ENCODE results near the gene FLYWCH2.
A peak's percentile ranks its signal among the peaks of the same experiment; 100 is the strongest.
"Not testable (repeated sequence)": the region's sequence is repeated elsewhere in the genome, so short reads cannot be mapped to it uniquely, and the experiment has no call there.

Gene FLYWCH2

DNA sequence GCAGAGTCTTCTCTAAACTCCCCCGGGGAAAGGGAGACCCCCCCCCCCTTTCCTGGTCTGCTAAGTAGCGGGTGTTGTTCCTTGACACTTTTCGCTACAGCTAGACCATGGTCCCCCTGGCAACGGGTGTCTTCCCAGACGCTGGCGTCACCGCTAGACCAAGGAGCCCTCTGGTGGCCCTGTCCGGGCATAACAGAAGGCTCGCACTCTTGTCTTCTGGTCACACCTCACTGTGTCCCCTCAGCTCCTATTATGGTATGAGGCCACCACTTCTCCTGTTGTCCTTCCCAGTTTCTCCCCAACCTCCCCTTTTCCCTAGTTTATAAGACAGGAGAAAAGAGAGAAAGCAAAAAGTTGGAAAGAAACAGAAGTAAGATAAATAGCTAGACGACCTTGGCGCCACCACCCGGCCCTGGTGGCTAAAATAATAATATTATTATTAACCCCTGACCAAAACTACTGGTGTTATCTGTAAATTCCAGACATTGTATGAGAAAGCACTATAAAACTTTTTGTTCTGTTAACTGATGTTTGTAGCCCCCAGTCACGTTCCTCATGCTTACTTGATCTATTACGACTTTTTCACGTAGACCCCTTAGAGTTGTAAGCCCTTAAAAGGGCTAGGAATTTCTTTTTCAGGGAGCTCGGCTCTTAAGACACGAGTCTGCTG lies 24.2 kb downstream of the FLYWCH2 start:
- not testable (repeated sequence) for FAIRE-seq; DNase-seq (ENCODE audit: extremely low spot score, insufficient read length, low read depth)

DNA sequence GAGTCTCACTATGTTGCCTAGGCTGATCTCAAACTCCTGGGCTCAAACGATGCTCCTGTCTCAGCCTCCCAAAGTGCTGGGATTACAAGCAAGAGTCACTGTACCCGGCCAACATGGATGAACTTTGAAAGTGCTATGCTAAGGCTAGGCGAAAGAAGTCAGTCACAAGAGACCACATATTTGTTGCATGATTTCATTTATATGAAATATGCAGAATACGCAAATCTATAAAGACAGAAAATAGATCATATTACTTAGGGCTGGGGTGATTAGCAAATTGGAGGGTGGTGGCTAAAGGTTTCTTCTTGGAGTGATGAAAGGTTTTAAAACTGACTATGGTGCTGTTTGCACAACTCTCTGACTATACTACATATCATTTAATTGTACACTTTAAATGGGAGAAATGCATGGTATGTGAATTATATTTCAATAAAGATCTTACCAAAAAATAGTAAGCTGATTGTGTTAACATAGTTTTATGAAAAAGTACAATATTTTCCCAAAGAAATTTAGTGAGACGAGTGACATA lies 27.5 kb downstream of the FLYWCH2 start:
- FAIRE-seq, result no peak
- DNase-seq (ENCODE audit: extremely low spot score, insufficient read length, low read depth), result no peak

DNA sequence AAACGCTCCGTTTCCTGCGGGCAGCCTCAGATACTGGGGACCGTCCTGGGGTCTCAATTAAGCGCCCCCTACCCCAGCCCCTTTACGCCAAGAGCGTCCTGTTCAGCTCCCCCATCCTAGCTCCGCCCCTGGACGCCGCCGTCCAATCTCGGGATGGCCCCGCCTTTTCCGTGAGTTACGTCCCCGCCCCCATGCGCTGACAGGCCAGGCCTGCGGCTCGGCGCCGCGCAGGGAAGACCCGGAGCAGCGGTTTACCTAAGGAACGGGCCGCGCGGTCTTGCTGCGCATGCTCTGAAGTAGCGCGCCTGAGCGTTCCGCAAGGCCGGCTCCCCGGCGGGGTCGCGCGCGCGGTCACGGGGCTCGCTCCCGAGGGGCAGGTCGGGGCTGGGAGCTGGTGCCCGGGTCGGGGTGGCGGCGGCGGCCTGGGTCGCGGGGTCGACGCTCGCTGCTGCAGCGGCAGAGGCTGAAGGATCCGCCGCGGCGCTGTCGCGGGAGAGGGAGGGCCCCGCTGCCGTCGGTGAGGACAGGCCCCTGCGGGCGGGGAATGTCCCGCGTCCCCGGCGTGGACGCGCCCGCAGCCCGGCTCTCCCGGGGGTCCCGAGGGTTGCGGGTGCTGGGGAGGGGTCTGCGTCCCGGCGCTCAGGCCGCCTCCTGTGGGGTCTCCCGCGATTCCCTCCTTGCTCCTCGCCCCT lies 28.8 kb downstream of the FLYWCH2 start, which contains the start of gene FLYWCH1:
Gene FLYWCH1, plus strand, starts transcription at position 294 of the 692 bp plus-strand sequence. CDS start 17,755 bp downstream, outside the sequence.
- FAIRE-seq (peak; percentile 94), DNase-seq (ENCODE audit: extremely low spot score, insufficient read length, low read depth) (peak; percentile 96)

DNA sequence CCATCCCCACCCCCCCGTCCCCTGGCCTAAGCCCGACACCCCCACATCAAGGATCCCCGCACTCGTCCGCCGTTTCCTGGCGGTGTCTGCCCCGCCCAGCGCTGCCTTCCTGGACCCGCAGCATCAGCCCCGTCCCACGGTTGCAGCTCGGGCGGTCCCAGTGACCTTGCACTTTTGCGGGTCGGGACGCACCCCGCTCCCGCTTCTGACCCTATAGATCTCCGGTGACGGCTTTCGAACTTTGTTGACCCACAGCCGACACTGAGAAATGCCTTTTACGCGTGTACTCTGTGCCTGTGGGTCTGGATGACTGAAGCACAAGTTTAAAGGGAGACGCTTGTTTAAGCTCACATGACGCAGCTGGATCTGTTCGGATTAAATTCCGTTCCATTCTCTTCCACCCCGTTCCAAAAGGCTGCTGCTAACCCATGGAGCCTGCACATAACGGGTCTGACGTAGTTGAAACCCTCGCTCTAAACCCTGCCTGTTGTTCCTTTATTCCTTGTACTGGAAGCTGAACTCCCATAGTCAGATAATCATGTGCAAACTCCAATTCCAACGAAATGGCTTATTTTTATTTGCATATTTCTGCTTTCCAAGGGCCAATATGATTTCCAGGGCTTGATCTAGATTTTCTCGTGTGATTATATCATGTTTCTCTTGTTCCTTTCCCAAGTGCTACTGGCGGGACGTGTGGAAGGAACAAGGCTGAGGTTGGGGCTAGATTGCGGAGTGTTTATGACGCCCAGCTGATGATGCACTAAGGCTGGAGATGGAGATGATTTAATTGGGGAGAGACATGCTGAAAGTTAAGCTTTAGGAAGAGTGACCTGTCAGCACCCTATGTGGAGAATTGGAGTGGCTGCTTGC lies 29.6 kb downstream of the FLYWCH2 start:
- DNase-seq (ENCODE audit: extremely low spot score, insufficient read length, low read depth) (no peak), FAIRE-seq (peak; percentile 35)

DNA sequence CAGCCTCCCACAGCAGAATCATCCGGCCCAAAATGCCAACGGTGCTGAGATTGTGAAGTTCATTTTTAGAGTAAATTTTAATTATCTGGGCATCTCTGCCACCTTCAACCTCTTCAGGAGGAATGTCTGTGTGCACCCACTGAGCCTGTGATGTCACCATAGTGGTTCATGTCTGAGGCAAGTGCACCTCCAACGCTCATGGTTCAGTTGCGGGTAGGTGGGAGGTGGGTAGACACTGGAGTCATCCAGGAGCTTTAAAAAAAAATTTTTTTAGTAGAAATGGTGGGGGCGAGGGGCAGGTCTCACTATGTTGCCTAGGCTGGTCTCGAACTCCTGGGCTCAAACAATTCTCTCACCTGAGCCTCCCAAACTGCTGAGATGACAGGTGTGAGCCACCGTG lies 30.6 kb downstream of the FLYWCH2 start:
- DNase-seq (ENCODE audit: extremely low spot score, insufficient read length, low read depth) (no peak), FAIRE-seq (no peak)

DNA sequence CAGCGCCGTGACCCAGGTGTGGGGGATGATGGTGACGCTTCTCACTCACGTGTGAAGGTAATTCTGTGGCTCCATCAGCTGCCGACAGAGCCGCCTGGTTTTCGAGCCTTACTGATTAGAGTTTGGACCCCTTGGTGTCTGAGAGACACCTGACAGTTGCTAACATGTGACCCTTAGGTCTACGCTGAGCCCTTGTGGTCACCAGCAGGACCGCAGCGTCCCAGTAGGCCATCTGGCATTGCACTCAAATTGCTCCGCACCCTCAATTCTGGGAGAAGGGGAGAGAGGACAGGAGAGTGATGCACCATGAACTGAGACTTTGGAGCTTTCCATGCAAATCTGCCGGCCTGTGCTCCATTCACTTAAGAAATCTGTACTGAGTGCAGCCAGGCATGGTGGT lies 31.2 kb downstream of the FLYWCH2 start:
- DNase-seq (ENCODE audit: extremely low spot score, insufficient read length, low read depth), result no peak

DNA sequence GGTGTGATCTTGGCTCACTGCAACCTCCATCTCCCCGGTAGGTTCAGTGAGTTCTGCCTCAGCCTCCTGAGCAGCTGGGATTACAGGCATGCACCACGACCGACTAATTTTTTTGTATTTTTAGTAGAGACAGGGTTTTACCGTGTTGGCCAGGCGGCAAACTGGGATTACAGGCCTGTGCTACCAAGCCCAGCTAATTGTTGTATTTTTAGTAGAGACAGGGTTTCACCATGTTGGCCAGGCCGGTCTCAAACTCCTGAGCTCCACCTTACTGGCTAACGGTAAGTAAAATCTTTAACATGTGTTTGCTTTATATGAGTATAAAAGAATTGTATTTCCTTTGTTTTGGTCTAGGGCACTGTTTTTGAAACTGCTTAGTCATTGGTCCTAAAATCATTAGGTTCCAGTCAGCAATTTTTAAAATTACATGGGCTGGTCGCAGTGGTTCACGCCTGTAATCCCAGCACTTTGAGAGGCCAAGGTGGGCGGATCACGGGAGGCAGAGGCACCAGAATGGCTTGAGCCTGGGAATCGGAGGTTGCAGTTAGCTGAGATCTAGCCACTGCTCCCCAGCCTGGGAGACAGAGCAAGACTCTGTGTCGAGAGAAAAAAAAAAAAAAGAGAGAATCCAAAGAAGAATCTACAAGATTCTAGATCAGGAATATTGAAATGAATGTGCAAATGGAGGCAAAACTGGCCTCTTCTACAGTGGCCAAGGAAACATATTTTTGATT lies 32.3 kb downstream of the FLYWCH2 start:
- DNase-seq (ENCODE audit: extremely low spot score, insufficient read length, low read depth) (no peak), FAIRE-seq (no peak)

More for the DNA sequence above, 31.2 kb downstream of the FLYWCH2 start:
- FAIRE-seq, result no peak

DNA sequence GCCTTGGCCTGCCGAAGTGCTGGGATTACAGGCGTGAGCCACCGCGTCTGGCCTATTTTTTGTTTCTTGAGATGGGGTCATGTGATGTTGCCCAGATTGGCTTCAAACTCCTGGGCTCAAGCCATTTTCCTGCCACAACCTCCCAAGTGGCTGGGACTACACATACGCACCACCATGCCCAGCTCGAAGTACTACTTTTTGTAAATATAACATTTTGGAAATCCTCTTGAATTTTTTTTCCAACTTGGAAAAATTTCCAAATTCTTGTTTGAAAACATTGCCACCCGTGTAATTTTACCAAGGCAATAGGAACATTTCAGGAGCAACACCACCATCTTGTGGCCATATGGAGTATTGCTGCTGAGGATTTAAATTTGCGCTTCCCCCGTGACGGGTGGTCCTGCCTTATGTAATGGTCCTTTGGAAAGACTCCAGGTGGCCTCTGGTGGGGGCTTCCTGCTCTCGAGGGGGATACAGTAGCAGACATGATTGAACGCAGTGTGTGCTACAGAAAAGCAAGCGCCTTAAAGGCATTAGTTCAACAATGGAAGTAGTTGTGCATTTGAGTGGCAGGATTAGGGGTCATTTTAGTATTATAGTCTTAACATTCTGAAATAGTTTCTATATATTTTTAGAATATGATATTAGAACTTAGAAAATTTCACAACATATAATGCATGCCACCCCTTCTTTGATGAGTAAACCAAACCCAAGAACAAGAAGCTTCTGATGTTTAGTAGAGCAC lies 36.7 kb downstream of the FLYWCH2 start:
- peak; percentile 75 for FAIRE-seq
- no peak for DNase-seq (ENCODE audit: extremely low spot score, insufficient read length, low read depth)

DNA sequence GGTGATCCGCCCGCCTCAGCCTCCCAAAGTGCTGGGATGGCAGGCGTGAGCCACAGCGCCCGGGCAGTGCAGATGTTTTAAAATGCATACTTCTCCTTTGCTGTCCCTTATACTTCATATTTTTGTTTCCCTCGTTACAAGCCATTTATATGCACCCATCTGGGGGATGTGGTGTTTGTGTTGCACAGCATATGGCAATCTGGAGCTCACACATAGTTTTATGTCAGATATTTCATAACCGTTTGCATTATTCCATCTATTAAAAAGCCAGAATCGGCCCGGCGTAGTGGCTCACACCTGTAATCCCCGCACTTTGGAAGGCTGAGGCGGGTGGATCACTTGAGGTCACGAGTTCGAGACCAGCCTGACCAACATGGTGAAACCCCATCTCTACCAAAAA lies 40.5 kb downstream of the FLYWCH2 start:
- FAIRE-seq, result no peak
- no peak for DNase-seq (ENCODE audit: extremely low spot score, insufficient read length, low read depth)

DNA sequence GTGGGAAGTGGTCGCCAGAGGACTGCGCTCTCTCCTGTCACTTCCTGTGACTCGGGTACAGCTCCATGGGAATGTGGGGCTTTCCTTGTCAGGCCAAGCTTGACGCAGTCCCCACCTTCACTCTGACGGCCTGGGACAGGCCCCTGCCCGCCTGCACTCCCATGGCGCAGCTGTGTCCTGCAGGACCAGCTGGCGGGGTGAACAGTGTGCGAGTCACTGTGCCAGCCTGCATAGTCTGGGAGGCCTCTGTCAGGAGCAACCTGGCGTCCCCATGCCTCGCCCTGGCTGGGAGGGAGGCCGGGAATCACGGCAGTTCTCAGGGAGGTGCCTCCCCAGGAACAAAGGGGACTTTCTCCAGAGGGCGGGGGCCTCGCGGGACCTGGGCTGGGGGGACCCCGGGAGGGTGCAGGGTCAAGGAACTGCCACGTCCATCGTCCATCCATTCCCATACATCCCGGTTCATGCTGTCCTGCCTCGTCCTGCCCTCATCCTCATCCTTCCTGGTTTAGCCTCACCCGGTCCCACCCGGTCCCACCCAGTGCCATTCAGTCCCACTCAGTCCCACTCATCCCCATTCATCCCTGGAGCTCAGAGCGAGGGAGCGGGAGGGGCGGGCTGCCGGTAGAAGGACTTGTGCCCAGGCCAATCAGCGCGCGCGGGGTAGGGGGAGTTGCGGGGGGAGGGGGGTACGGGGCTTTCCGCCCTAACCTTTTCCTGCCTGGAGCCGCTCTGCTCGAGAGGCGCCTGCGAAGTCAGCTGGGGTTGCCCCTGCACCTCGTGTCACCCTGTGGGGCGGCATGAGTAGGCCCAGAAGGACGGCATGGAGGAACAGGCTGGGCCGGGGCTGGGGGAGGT lies 42.1 kb downstream of the FLYWCH2 start:
- DNase-seq (ENCODE audit: extremely low spot score, insufficient read length, low read depth) (no peak), FAIRE-seq (no peak)

DNA sequence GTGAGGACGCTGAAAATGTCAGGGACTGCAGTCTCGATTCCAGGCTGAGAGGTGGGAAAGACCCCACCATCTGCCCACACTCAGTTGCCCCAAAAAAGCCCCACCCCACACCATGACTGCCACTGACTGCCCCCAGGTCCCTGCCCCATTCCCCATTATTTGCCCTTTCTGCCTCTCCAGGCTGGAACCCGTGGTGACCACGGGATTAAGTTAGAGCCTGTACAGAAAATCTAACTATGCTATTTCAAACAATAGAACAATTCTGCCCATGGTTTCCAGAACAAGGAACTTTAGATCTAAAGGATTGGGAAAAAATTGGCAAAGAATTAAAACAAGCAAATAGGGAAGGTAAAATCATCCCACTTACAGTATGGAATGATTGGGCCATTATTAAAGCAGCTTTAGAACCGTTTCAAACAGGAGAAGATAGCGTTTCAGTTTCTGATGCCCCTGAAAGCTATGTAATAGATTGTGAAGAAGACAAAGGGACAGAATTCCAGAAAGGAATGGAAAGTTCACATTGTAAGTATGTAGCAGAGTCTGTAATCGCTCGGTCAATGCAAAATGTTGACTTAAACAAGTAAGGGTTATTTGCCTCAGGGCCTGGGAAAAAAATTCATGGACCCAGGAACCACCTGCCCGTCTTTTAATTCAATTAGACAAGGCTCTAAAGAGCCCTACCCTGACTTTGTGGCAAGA lies 43.1 kb downstream of the FLYWCH2 start:
- FAIRE-seq, result no peak
- no peak for DNase-seq (ENCODE audit: extremely low spot score, insufficient read length, low read depth)

DNA sequence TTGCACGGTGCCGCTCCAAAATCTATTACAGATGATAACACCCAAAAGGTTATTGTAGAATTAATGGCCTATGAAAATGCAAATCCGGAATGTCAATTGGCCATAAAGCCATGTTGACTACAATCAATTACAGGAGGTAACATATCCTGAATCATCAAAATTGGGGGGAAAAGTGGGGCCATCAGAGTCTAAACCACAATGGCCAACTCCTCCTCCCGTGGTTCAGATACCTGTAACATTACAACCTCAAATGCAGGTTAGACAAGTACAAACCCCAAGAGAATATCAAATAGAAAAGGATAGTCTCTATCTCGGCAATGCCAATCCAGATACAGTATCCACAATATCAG lies 43.6 kb downstream of the FLYWCH2 start:
- no peak for FAIRE-seq
- DNase-seq (ENCODE audit: extremely low spot score, insufficient read length, low read depth), result no peak

DNA sequence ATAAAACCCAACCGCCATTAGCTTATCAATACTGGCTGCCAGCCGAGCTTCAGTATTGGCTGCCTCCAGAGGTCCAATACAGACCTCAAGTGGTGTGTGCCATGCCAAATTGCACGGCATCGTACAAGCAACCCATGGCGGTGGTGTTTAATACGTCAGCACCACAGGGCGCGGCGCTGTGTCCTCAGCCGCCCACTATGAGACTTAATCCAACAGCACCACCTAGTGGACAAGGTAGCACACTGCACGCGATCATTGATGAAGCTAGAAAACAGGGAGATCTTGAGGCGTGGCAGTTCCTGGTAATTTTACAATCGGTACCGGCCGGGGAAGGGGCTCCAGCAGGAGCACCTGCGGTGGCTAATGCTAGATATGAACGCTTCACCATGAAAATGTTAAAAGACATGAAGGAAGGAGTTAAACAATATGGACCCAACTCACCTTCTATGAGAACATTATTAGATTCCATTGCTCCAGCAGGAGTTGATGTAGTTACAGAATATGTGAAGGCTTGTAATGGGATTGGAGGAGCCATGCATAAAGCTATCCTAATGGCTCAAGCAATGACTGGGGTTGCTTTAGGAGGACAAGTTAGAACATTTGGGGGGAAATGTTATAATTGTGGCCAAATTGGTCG lies 44.1 kb downstream of the FLYWCH2 start:
- DNase-seq (ENCODE audit: extremely low spot score, insufficient read length, low read depth) (peak; percentile 52), FAIRE-seq (peak; percentile 97)

DNA sequence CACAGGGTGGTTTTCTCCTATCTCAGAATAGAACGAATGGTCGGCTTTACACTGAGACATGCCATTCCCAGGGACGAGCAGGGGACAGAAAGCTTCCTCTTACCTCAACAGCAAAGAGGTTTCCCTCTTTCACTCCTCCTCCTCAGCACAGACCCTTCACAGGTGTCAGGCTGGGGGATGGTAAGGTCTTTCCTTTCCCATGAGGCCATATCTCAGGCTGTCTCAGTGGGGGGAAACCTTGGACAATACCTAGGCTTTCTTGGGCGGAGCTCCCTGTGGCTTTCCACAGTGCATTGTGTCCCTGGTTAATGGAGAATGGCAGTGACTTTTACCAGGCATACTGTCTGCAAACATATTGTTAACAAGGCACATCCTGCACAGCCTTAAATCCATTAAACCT lies 45.1 kb downstream of the FLYWCH2 start:
- not testable (repeated sequence) for FAIRE-seq; DNase-seq (ENCODE audit: extremely low spot score, insufficient read length, low read depth)

DNA sequence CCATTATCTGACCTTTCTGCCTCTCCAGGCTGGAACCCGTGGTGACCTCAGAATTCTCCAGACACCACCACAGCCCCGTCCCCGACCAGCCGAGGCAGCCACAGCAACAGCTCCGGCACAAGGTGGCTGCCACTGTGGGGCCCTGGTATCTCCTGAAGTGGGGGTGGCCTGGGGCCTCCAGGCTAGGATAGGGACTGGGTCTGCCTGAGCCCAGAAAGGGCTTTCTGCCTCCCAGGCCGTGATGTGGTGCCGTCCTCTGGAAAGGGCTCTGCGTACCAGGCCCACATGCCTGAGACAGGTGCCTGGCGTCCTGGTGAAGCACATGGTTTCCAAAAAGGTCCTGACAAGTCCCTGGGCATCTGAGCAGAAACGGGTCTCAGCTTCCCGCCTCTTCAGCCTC lies 45.8 kb downstream of the FLYWCH2 start:
- no peak for DNase-seq (ENCODE audit: extremely low spot score, insufficient read length, low read depth)
- FAIRE-seq, result no peak

DNA sequence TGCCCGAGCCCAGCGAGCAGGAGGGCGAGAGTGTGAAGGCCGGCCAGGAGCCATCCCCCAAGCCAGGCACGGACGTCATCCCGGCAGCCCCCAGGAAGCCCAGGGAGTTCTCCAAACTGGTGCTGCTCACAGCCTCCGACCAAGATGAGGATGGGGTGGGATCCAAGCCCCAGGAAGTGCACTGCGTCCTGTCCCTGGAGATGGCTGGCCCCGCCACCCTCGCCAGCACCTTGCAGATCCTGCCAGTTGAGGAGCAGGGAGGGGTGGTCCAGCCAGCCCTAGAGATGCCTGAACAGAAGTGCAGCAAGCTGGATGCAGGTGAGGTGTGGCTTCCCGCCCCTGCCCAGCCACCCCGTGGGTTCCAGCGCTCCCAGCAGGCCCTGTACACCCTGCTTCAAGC lies 46.7 kb downstream of the FLYWCH2 start:
- FAIRE-seq (no peak), DNase-seq (ENCODE audit: extremely low spot score, insufficient read length, low read depth) (no peak)

DNA sequence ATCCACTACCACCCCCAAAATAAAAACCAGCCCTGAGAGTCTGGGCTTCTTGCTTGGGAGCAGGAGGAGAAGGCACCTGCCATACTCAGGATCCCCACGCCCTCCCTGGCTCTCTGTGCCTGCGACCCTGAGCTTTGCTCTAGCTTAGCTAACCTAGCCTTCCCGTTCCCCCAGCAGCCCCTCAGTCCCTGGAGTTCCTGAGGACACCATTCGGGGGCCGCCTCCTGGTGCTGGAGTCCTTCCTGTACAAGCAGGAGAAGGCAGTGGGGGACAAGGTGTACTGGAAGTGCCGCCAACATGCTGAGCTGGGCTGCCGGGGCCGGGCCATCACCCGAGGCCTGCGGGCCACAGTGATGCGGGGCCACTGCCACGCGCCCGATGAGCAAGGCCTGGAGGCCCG lies 47.2 kb downstream of the FLYWCH2 start:
- no peak for FAIRE-seq

More for the DNA sequence above, 47.2 kb downstream of the FLYWCH2 start:
- no peak for DNase-seq (ENCODE audit: extremely low spot score, insufficient read length, low read depth)

Data from GM18507 (cell line).